ENCODE measurements around the gene EGLN2. TPM values are rescaled to one million over a fixed set of nuclear protein-coding genes. Genes with fewer than 3 reads are reported as not detected.
"Not testable (repeated sequence)": the region's sequence is repeated elsewhere in the genome, so short reads cannot be mapped to it uniquely, and the experiment has no call there.

The EGLN2 gene
- total RNA-seq, 1 experiment from 2014 or later = 131 TPM

DNA sequence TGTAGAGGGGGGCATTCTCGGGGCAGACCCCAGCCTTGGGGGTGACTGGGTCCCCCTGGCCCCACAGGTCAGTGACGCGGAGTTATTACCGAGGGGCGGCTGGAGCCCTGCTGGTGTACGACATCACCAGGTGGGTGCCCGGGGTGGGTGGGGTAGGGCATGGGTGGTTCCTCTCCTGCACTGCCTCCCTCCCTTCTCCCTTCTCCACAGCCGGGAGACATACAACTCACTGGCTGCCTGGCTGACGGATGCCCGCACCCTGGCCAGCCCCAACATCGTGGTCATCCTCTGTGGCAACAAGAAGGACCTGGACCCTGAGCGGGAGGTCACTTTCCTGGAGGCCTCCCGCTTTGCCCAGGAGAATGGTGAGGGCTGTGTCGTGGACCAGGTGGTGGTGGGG is 15.3 kb upstream of the EGLN2 start:
- H3K9me3 Mint-ChIP-seq = no peaks in the 10 kb centered on the region
- peaks cover 16 to 18% of the 10 kb centered on the region in 2 experiments for H3K4me1 Mint-ChIP-seq
- no peak overlapping the region for H3K27ac Mint-ChIP-seq

DNA sequence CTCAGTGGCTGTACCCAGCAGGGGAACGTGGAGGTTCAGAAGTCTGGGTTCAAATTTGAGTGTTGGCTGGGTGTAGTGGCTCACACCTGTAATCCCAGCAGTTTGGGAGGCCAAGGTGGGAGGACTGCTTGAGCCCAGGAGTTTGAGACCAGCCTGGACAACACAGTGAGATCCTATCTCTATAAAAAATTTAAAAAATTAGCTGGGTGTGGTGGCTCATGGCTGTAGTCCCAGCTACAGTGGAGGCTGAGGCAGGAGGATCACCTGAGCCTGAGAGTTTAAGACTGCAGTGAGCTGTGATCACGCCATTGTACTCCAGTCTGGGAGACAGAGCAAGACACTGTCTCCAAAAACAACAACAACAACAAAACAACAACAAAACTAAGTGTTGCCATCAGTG is 14.8 kb upstream of the EGLN2 start:
- Mint-ChIP-seq H3K4me1 (peaks cover 12 to 13% of the 10 kb centered on the region in 2 experiments; a peak in 3 of 4 replicates), H3K36me3 (ENCODE audit: insufficient read depth in 1 of 3, low read depth in 3 of 3) (peaks cover 2 to 16% (median 11%) of the 10 kb centered on the region in 3 experiments; a peak in 6 of 7 replicates)
- not testable (repeated sequence) for H3K27me3 ChIP-seq (ENCODE audit: insufficient read depth, low read length); H3K56ac ChIP-seq (ENCODE audit: insufficient read length, low read depth, low read length); H3K23ac ChIP-seq (ENCODE audit: insufficient read length, low read depth, low read length); H3K23me2 ChIP-seq (ENCODE audit: insufficient read length, low read depth, low read length, poor library complexity, severe bottlenecking); H3K79me2 ChIP-seq (ENCODE audit: insufficient read depth, low read length); H3K27ac ChIP-seq (ENCODE audit: insufficient read length, low read depth, low read length); H3K27me3 Mint-ChIP-seq (ENCODE audit: low read depth); H2BK15ac ChIP-seq (ENCODE audit: low read depth, low read length); H2BK12ac ChIP-seq (ENCODE audit: insufficient read length, low read depth, low read length); H4K8ac ChIP-seq (replicated peaks; ENCODE audit: insufficient read length, low read depth, low read length); H3K18ac ChIP-seq (ENCODE audit: insufficient read length, low read depth, low read length); H3K27ac Mint-ChIP-seq; H2BK5ac ChIP-seq (ENCODE audit: insufficient read length, low read length); H2BK120ac ChIP-seq (ENCODE audit: low read depth, low read length, poor library complexity, severe bottlenecking); H2BK20ac ChIP-seq (ENCODE audit: low read depth, low read length, poor library complexity, severe bottlenecking); H3T11ph ChIP-seq (ENCODE audit: low read length); H2AK5ac ChIP-seq (ENCODE audit: insufficient read length, low read length); H3K14ac ChIP-seq (ENCODE audit: insufficient read depth, low read length); H3K9me3 ChIP-seq (ENCODE audit: control insufficient read depth, low read depth, low read length); H3K79me1 ChIP-seq (ENCODE audit: insufficient read depth, low read depth, low read length, poor library complexity, severe bottlenecking); H4K5ac ChIP-seq (ENCODE audit: insufficient read length, low read depth, low read length); H3K4me1 ChIP-seq (ENCODE audit: insufficient read depth, low read length); DNase-seq; H3K4me2 ChIP-seq (ENCODE audit: insufficient read depth, insufficient read length, low read length); H3K4me3 Mint-ChIP-seq; H2AFZ ChIP-seq (ENCODE audit: low read length); H4K91ac ChIP-seq (ENCODE audit: insufficient read length, low read depth, low read length); H4K20me1 ChIP-seq (ENCODE audit: control insufficient read depth, insufficient read depth, insufficient read length); H3K9ac ChIP-seq (ENCODE audit: extremely low read depth, insufficient read length, low read length); H3K9me3 Mint-ChIP-seq; H3K4ac ChIP-seq (ENCODE audit: low read depth, low read length)
- no CpG with 5 or more reads among the region's 2 CpGs for WGBS (ENCODE audit: extremely low coverage, insufficient read length, low lambda C conversion rate)

More for the DNA sequence above, 15.3 kb upstream of the EGLN2 start:
- peaks cover 2 to 16% (median 11%) of the 10 kb centered on the region in 3 experiments; a peak in 6 of 7 replicates for H3K36me3 Mint-ChIP-seq (ENCODE audit: insufficient read depth in 1 of 3, low read depth in 3 of 3)
- TF ChIP-seq, protein P1, sequence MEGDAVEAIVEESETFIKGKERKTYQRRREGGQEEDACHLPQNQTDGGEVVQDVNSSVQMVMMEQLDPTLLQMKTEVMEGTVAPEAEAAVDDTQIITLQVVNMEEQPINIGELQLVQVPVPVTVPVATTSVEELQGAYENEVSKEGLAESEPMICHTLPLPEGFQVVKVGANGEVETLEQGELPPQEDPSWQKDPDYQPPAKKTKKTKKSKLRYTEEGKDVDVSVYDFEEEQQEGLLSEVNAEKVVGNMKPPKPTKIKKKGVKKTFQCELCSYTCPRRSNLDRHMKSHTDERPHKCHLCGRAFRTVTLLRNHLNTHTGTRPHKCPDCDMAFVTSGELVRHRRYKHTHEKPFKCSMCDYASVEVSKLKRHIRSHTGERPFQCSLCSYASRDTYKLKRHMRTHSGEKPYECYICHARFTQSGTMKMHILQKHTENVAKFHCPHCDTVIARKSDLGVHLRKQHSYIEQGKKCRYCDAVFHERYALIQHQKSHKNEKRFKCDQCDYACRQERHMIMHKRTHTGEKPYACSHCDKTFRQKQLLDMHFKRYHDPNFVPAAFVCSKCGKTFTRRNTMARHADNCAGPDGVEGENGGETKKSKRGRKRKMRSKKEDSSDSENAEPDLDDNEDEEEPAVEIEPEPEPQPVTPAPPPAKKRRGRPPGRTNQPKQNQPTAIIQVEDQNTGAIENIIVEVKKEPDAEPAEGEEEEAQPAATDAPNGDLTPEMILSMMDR (conservative IDR thresholded peaks at IDR 0.05) = no peak
- Histone ChIP-seq H4K20me1 (ENCODE audit: control insufficient read depth, insufficient read depth, insufficient read length) (no peaks in the 10 kb centered on the region), H3K56ac (ENCODE audit: insufficient read length, low read depth, low read length) (no peak overlapping the region), H3K14ac (ENCODE audit: insufficient read depth, low read length) (no peak overlapping the region), H4K91ac (ENCODE audit: insufficient read length, low read depth, low read length) (no peak overlapping the region), H2AFZ (ENCODE audit: low read length) (no peak overlapping the region), H3K4ac (ENCODE audit: low read depth, low read length) (no peak overlapping the region), H3K9me3 (ENCODE audit: control insufficient read depth, low read depth, low read length) (no peaks in the 10 kb centered on the region), H2BK12ac (ENCODE audit: insufficient read length, low read depth, low read length) (no peak overlapping the region), H2BK5ac (ENCODE audit: insufficient read length, low read length) (no peak overlapping the region), H3K9ac (ENCODE audit: extremely low read depth, insufficient read length, low read length) (no peak overlapping the region), H3K23ac (ENCODE audit: insufficient read length, low read depth, low read length) (no peak overlapping the region), H4K5ac (ENCODE audit: insufficient read length, low read depth, low read length) (no peak overlapping the region), H3K27ac (ENCODE audit: insufficient read length, low read depth, low read length) (no peak overlapping the region), H2AK5ac (ENCODE audit: insufficient read length, low read length) (no peak overlapping the region), H3K79me1 (ENCODE audit: insufficient read depth, low read depth, low read length, poor library complexity, severe bottlenecking) (no peaks in the 10 kb centered on the region), H2BK120ac (ENCODE audit: low read depth, low read length, poor library complexity, severe bottlenecking) (no peak overlapping the region), H3K4me1 (ENCODE audit: insufficient read depth, low read length) (no peaks in the 10 kb centered on the region), H2BK15ac (ENCODE audit: low read depth, low read length) (no peak overlapping the region), H2BK20ac (ENCODE audit: low read depth, low read length, poor library complexity, severe bottlenecking) (no peak overlapping the region), H4K8ac (replicated peaks; ENCODE audit: insufficient read length, low read depth, low read length) (no peak overlapping the region), H3K18ac (ENCODE audit: insufficient read length, low read depth, low read length) (no peak overlapping the region), H3K27me3 (ENCODE audit: insufficient read depth, low read length) (no peaks in the 10 kb centered on the region), H3K23me2 (ENCODE audit: insufficient read length, low read depth, low read length, poor library complexity, severe bottlenecking) (no peaks in the 10 kb centered on the region), H3T11ph (ENCODE audit: low read length) (no peak overlapping the region), H3K4me2 (ENCODE audit: insufficient read depth, insufficient read length, low read length) (no peak overlapping the region), H3K79me2 (ENCODE audit: insufficient read depth, low read length) (no peaks in the 10 kb centered on the region)
- no peak for DNase-seq
- WGBS (ENCODE audit: extremely low coverage, insufficient read length, low lambda C conversion rate) = no CpG with 5 or more reads among the region's 14 CpGs
- H3K4me3 Mint-ChIP-seq = no peak overlapping the region
- no peaks in the 10 kb centered on the region for H3K27me3 Mint-ChIP-seq (ENCODE audit: low read depth)
